AG09319 (cell line): ENCODE results near the gene LCN12.

ENCODE experiments used
- DNase-seq: peaks from one replicate; pipeline ENCODE4 v3.0.0-alpha.2; 2010; ENCODE audit warnings: low read depth; ENCODE audit errors: extremely low read depth
- TF ChIP-seq, protein P1 (sequence below): IDR thresholded peaks from 2 replicates; pipeline ENCODE4 v1.5.1; 2011; ENCODE audit warnings: low read depth, mild to moderate bottlenecking, inconsistent platforms, low read length, moderate library complexity

The LCN12 gene

DNA sequence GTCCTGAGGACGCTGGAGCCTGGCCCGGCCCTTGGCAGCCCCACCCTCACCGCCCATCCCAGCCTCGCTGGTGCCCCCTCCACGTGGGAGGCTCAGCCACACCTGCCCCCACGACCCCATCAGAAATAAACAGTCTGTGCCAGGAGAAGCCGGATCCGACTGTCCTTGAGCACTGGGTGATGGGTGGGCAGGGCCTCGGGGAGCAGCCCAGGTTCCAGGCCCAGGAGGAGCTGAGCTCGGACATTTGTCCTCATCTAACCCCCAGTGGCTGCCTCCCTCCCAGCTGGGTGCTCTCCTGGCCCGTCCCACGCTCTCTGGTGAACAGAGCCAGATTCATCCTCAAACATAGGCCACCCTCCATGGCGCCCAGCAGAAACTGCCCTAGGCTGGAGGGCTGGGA, 20.7 kb downstream of the LCN12 start:
- TF ChIP-seq, protein P1, sequence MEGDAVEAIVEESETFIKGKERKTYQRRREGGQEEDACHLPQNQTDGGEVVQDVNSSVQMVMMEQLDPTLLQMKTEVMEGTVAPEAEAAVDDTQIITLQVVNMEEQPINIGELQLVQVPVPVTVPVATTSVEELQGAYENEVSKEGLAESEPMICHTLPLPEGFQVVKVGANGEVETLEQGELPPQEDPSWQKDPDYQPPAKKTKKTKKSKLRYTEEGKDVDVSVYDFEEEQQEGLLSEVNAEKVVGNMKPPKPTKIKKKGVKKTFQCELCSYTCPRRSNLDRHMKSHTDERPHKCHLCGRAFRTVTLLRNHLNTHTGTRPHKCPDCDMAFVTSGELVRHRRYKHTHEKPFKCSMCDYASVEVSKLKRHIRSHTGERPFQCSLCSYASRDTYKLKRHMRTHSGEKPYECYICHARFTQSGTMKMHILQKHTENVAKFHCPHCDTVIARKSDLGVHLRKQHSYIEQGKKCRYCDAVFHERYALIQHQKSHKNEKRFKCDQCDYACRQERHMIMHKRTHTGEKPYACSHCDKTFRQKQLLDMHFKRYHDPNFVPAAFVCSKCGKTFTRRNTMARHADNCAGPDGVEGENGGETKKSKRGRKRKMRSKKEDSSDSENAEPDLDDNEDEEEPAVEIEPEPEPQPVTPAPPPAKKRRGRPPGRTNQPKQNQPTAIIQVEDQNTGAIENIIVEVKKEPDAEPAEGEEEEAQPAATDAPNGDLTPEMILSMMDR: no peak
- no peak for DNase-seq

DNA sequence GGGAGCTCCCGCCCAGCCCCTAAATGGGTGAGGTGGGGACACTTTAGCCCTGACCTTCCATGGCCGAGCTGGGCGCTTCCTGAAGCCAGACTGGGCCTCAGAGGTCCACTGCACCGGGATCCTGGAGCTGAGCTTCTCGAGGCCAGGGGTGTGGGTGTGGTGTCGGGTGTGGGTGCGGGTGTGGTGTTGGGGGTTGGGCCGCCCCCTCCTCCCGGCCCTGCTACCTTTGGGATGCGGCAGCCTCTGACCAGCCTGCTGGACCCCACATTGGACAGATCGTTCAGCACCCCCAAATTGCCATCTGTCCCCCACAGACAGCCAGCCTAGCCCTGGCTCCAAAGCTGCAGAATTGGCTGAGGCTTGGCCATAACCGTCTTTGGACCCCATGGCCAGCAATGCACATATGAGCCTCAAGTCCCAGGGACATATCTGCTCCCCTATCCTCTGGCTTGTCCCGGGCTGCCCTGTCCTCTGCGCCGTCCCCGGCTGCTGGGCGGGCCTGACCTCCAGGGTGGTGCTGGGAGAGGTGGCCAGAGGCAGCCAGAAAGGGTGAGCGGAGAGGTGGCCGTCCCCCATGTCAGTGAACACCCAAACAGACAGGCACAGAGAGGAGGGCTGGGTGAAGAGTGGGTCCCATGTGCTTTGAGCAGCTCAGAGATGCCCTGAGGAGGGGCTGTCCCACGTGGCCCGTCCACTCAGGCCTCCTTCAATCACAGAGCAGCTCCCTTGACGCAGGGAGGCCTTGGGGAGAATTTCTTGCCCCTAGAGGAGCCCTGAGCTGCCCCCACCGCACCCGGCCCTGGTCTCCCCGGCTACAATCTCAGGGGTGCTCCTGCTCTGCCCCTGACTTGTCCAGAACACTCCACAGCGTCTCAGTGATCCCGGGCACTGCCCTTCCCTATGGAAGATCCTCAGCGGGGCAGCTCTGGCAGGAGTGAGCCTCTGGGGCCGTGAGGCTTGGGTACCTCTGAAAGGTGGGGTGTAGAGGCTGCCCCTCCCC, 21.8 kb downstream of the LCN12 start:
- DNase-seq: no peak
- TF ChIP-seq, protein P1: no peak

DNA sequence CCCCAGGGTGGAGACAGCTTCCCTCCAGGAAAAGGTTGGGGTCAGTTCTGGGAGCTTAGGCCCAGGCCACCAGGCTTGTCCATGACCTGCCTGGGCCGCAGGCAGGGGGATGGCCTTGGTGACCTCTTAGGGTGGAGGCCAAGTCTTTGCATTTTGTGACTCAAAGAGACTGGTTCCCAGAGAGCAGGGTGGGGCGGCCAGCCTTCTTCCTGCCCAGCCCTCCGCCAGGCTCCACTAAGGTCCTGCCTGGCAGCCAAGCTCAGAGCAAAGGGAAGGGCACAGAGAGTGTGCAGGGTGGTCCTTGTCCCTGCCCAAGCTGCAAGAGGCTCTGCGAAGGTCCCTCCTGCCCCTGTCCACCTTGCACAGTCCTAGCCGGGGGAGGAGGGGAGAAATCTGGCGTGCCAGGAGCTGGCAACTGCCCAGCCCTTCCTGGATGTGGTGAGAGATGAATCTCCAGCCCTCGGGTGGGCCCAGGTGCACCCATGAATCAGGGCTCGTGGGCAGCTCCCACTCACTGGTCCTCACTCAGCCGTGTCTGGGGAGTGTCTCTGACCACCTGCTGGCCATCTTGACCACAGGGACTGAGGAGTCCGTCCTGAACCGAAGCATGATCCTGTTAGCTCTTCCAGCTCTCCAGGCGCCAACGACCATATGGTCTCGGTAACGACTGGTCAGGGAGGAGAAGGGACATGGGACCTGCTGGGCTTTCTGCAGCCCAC, 22.9 kb downstream of the LCN12 start:
- TF ChIP-seq, protein P1: no peak
- no peak for DNase-seq

GRCh38 chr9:136975644-136976043, 23.6 kb downstream of the LCN12 start:
- no peak for DNase-seq
- TF ChIP-seq, protein P1: no peak

DNA sequence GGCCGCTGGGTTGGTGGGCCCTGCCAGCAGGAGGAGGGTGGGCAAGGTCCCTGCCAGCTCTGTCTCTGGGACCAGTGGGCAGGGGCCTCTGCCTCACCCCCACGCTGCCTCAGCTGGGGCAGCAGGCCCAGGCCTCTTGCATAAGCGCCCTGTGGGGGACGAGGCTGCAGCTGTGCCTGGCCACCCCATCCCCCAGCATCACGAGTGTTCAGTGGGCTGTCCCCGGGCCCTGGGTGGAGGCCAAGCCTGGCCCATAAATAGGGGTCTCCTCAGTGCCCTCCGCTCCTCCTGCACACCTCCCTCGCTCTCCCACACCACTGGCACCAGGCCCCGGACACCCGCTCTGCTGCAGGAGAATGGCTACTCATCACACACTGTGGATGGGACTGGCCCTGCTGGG, 25.1 kb downstream of the LCN12 start, which contains the start of gene PTGDS:
Gene PTGDS (plus strand): TSS at position 282 of the 400 bp plus-strand sequence. CDS start 75 bp downstream, at position 357.
- DNase-seq: no peak
- TF ChIP-seq, protein P1: no peak

DNA sequence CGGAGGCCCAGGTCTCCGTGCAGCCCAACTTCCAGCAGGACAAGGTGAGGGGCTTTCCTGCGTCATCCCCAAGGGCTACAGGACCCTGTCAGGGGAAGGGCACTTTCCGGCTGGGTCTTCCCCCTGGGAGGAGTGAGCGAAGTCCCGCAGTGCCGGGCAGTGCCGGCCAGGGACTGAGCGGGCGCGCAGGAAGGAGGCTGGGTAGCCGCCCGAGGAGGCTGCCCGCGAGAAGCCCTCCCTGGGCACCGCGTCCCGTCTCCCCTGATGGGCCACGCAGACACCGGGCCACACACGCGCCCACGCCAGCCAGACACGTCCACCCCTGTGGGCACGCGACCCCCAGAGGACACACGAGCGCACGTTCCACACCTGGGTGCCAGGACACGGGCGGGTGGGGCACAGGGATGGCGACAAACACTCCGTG, 25.6 kb downstream of the LCN12 start:
- TF ChIP-seq, protein P1: no peak
- DNase-seq: no peak
